ENCODE results near the gene ACAD9. TPM values are rescaled to one million over a fixed set of nuclear protein-coding genes. Genes with fewer than 3 reads are reported as not detected.

Gene ACAD9
- total and polyA plus RNA-seq, 9 of the 15 experiments (the other 6 are each of a cell fraction or from before 2014, with no cell fraction given): 10.2 to 32.6 (median 22.8) TPM

- TF ChIP-seq RREB1 (CRISPR knock-in tag; IDR thresholded peaks at IDR 0.05) (no peak), NONO (IDR thresholded peaks at IDR 0.05; ENCODE audit: low read depth in 2 of 2, low read length in 1 of 2) (no peak), ZNF584 (CRISPR knock-in tag; IDR thresholded peaks at IDR 0.05; ENCODE audit: low read depth) (no peak), EP400 (IDR thresholded peaks at IDR 0.05) (no peak), USF1 (CRISPR knock-in tag; IDR thresholded peaks at IDR 0.05) (no peak), MYNN (IDR thresholded peaks at IDR 0.05) (no peak), MYNN (CRISPR knock-in tag; IDR thresholded peaks at IDR 0.05) (no peak), ATF4 (CRISPR knock-in tag; IDR thresholded peaks at IDR 0.05) (no peak), TCFL5 (CRISPR knock-in tag; conservative IDR thresholded peaks at IDR 0.05) (no peak), ELF2 (CRISPR knock-in tag; IDR thresholded peaks at IDR 0.05) (no peak), HDAC3 (IDR thresholded peaks at IDR 0.05; ENCODE audit: borderline replicate concordance, partially characterized antibody) (no peak), PHB2 (IDR thresholded peaks at IDR 0.05; ENCODE audit: low read depth) (no peak), HDGF (IDR thresholded peaks at IDR 0.05) (0 out of 2 replicates have a peak, but pooled peaks have one; percentile 52), RBM22 (IDR thresholded peaks at IDR 0.05; ENCODE audit: low read depth, low read length, poor library complexity, severe bottlenecking) (no peak), RAD21 (CRISPR knock-in tag; conservative IDR thresholded peaks at IDR 0.05 in 1 of 2, IDR thresholded peaks at IDR 0.05 in 1 of 2) (no peak), RBFOX2 (IDR thresholded peaks at IDR 0.05; ENCODE audit: low read depth, low read length) (no peak), ATF6 (CRISPR knock-in tag; IDR thresholded peaks at IDR 0.05) (no peak), HIVEP1 (CRISPR knock-in tag; IDR thresholded peaks at IDR 0.05) (no peak)
These were observed 12.0 kb upstream of the ACAD9 start (continued) for GRCh38 chr3:128867200-128868125.
